Cardiac fibroblast (primary cell): ENCODE data around the gene RAP2B.

Experiments
- DNase-seq, 2 donors: peaks; one replicate each; pipeline versions ENCODE4 v3.0.0 to v3.0.0-alpha.2; 2010; ENCODE audit warnings: low read depth in 2 of 2
- H3K4me3 ChIP-seq, 2 donors: replicated peaks in 1 of 2; 1 replicate in 1 of 2; 2 replicates in 1 of 2; pipeline ENCODE4 v1.5.1; 2011; ENCODE audit warnings: low read depth in 2 of 2, low read length in 2 of 2, mild to moderate bottlenecking in 2 of 2, moderate library complexity in 1 of 2
- CTCF ChIP-seq: IDR thresholded peaks from one replicate; pipeline ENCODE4 v1.5.1; 2011; ENCODE audit warnings: low read depth, mild to moderate bottlenecking, low read length, inconsistent platforms

Gene RAP2B

GRCh38 chr3:153166206-153166605 is 4.2 kb downstream of the RAP2B start:
- TF ChIP-seq CTCF: no peak
- H3K4me3 ChIP-seq: peak overlapping the region in 1 of 2 donors; percentile 93
- DNase-seq: peak; percentile 32 to 40

GRCh38 chr3:153166796-153167195 is 4.8 kb downstream of the RAP2B start:
- no peak for TF ChIP-seq CTCF
- no peak overlapping the region for H3K4me3 ChIP-seq
- no peak for DNase-seq

- no peak overlapping the region for H3K4me3 ChIP-seq
- DNase-seq: no peak
- no peak for TF ChIP-seq CTCF
Observed at GRCh38 chr3:153169793-153170383, 7.9 kb downstream of the RAP2B start.

GRCh38 chr3:153171256-153171655 is 9.2 kb downstream of the RAP2B start:
- no peak for DNase-seq
- no peak for TF ChIP-seq CTCF
- H3K4me3 ChIP-seq: no peak overlapping the region

- no peak for TF ChIP-seq CTCF
- H3K4me3 ChIP-seq: no peak overlapping the region
- DNase-seq: no peak
Observed at GRCh38 chr3:153171918-153172317, 9.9 kb downstream of the RAP2B start.

- no peak for DNase-seq
- no peak overlapping the region for H3K4me3 ChIP-seq
- no peak for TF ChIP-seq CTCF
Observed at GRCh38 chr3:153172796-153173757, 11.1 kb downstream of the RAP2B start.
